IMR-90 (cell line): Measurements from ENCODE around the gene L1CAM.

ENCODE experiments used
- CEBPB ChIP-seq: IDR thresholded peaks from 2 replicates; pipeline ENCODE4 v1.6.1; 2012; ENCODE audit warnings: low read depth, low read length, improper control_type of control experiment
- CHD1 ChIP-seq: IDR thresholded peaks from 2 replicates; pipeline ENCODE4 v1.6.1; 2012; ENCODE audit warnings: low read depth, low read length, improper control_type of control experiment
- CTCF ChIP-seq: conservative IDR thresholded peaks from 2 replicates; pipeline ENCODE4 v1.5.1; 2012; ENCODE audit warnings: mild to moderate bottlenecking, low read depth, low read length, improper control_type of control experiment
- POLR2A ChIP-seq: IDR thresholded peaks from 2 replicates; pipeline ENCODE4 v1.6.1; 2012; ENCODE audit warnings: mild to moderate bottlenecking, low read depth, low read length

- no peak for TF ChIP-seq CTCF
- TF ChIP-seq POLR2A: no peak
- no peak for TF ChIP-seq CHD1
- no peak for TF ChIP-seq CEBPB
Observed at GRCh38 chrX:153871451-153871850, 14.5 kb downstream of the L1CAM start.
